Non-pigmented ciliary epithelial cell (primary cell): ENCODE measurements around the gene PRAMEF11.
"Not testable (repeated sequence)": the region's sequence is repeated elsewhere in the genome, so short reads cannot be mapped to it uniquely, and the experiment has no call there.

Experiments
- DNase-seq: peaks from one replicate; pipeline ENCODE4 v3.0.0-alpha.2; 2010; ENCODE audit warnings: low read depth

PRAMEF11 gene

DNA sequence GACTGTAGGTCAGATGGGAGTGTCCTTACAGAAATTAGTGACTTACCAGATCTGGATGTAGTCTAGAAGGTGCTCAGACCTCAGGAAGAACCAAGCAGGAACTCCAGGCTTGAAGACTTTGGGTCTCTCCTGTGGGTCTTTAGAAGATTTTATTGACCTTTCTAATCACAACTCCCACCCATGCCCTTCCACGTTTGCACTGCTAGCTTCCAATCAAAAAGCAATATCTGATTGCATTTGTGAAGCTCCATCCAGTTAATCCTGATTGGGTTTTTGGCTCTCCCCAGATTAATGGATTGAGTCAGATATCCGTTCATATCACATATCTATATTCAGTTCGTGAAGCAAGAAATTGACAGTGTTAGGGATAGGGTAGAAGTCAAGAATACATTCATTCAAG is at the start of gene PRAMEF11:
Gene PRAMEF11, minus strand, starts transcription at position 101 of the 400 bp plus-strand sequence. CDS start 2,621 bp downstream, outside the sequence.
- DNase-seq = not testable (repeated sequence)

DNA sequence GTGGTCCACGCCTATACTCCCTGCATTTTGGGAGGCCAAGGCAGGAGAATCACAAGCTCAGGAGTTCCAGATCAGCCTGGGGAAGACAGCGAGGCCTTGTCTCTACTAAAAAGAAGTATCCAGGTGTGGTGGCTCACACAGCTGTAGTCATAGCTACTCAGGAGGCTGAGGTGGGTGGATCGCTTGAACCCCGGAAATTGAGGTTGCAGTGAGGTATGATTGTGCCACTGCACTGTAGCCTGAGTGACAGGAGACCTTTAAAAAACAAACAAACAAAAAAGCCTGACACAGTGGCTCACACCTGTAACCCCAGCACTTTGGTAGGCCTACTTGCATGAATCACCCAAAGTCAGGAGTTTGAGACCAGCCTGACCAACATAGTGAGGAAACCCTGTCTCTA is 47.2 kb upstream of the PRAMEF11 start:
- not testable (repeated sequence) for DNase-seq

DNA sequence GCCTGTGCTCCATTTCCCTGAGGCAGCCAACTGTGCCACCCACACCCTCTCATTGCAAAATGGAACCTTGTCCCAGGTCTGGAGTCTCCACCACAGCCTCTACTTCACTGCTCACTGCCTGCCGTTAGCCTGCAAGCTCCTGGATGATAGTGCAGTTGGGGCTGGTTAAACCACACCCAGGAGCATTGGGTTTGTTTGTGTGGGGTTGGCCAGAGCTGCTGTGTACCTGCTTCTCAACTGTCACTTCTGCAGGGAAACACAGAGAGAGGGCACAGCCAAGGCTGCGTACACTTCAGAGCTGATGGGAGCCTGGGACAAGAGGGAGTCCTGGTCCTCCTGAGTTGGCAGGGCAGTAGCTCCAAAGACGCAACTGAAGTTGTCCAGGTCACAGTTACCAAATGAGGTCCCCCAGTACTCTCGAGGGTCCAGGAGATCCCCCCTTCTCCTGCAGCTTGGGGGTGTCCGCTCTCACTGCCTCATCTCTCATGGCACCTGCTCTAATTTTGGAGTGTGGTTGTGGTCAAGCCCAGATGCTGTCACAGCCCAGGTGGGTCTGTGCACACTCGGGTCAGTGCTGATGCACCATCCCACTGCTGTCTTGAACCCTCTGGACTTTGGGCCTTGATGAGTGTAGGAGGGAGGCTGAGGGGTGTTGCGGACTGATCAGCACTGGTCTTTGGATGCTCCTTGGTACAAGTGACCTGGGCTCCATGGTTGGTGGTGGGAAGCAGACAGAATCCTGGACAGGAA is 32.1 kb upstream of the PRAMEF11 start:
- DNase-seq = not testable (repeated sequence)

DNA sequence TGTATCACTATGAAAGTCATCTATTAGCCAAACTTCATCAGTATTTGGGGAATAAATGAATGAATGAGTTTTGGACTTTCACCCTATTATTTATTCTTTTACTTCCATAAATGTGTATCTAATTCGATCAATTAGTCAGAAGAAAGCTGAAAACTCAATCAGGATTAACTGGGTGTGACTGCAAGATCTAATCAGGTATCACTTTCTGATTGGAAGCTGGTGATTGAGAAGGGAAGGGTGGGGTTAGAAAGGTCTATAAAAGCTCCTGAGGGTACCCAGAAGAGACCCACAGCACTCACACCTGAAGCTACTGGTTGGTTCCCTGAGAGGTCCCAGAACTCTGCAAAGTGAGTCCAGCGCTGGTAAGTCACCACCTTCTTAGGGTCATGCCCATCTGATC is 25.6 kb upstream of the PRAMEF11 start, which contains the start of gene PRAMEF2:
Gene PRAMEF2, plus strand, starts transcription at position 301 of the 400 bp plus-strand sequence. CDS start 1,924 bp downstream, outside the sequence.
- not testable (repeated sequence) for DNase-seq

DNA sequence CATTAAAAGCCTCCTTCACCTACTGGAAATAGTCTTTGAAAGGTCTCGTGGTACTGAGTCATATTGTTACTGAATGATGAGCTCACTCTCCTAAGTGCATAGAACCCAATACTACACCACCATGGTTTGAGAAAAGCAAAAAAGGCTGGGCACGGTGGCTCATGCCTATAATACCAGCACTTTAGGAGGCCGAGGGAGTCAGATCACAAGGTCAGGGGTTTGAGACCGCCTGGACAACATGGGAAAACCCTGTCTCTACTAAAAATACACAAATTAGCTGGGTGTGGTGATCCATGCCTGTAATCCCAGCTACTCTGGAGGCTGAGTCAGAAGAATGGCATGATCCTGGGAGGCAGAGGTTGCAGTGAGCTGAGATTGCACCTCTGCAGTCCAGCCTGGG is 20.6 kb upstream of the PRAMEF11 start:
- no peak for DNase-seq

GRCh38 chr1:12848620-12849019 is 17.4 kb upstream of the PRAMEF11 start, which contains the start of gene HNRNPCL1:
Gene HNRNPCL1, minus strand, starts transcription at chr1:12848720. Its CDS starts 431 bp downstream, at chr1:12848289.
- not testable (repeated sequence) for DNase-seq

- not testable (repeated sequence) for DNase-seq
Measured at GRCh38 chr1:12833251-12833650, 2.0 kb upstream of the PRAMEF11 start.

DNA sequence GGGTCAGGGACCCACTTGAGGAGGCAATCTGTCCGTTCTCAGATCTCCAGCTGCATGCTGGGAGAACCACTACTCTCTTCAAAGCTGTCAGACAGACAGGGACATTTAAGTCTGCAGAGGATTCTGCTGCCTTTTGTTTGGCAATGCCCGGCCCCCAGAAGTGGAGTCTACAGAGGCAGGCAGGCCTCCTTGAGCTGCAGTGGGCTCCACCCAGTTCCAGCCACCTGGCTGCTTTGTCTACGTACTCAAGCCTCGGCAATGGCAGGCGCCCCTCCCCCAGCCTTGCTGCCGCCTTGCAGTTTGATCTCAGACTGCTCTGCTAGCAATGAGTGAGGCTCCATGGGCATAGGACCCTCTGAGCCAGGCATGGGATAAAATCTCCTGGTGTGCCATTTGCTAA is 12.1 kb downstream of the PRAMEF11 start:
- not testable (repeated sequence) for DNase-seq

DNA sequence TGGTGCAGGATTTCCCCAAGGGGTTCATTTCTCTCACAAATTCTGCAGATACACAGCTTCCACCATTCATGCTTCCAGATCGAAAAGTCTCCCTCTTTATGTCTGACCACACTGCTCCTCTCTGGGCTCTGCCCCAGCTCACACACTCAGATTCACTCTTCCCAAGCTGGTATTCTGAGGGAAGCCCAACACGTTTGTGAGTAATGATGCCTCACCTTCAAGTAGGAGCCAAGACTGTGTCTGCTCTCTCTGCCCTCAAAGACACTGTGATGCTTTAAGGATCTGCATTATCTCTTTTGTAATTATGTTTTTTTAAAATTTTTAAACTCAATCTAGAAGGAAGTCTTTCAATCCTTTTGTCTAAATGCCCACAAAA is 19.8 kb downstream of the PRAMEF11 start:
- DNase-seq = no peak

DNA sequence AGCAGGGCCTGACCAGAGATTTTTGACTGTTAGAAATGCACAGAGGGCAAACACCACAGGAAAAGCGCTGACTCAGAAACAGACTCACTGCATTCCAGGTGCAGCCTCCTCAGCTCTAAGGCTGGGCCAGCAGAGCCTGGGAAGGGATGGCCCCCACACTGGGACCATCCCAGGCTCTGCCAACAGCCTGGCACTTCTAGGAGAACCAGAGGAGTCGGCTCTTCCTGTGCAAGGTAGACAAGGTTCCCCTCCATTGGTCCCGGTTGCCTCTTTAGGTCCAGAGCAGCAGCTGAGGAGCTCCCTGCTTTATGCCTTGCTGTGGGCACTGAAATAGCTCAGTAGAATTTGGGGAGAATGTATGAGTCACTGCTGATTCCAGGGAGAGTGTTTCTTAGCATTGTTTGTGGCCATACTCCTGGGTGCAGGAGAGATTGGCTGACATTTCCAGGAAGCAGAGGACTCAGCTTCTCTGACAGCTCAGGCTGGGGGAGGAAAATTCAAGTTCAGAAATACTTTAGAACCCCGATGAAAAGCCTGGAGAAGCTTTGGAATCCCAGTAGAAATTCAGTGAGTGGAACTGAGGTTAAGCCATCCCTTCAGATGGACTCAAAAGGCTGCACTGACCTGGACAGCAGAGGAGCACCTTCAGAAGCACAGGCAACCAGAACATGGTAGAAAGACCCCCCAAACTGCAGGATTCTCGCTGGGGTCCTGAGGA is 20.4 kb downstream of the PRAMEF11 start:
- DNase-seq = no peak

GRCh38 chr1:12809933-12810332 is 21.3 kb downstream of the PRAMEF11 start:
- no peak for DNase-seq

GRCh38 chr1:12799730-12800129 is 31.5 kb downstream of the PRAMEF11 start:
- no peak for DNase-seq

DNA sequence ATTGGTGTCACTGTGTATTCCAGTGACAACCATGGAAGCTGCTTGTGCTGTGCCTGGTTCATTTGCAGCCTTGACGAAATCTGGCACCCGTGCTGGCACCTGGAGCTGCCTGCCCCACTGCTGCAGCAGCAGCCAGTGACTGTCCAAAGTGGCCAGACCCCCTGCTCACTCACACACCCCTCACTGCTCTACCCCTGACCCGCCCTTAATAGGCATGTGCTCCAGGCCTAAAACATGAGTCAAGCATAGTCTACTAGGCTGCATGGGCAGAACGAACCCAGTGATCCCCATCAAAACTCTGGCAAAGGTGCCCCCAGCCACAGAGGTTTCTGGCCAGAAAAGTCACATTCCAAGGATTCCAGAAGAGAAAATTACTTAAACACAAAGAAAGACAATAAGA is 32.3 kb downstream of the PRAMEF11 start:
- no peak for DNase-seq

- not testable (repeated sequence) for DNase-seq
Measured at GRCh38 chr1:12791097-12791496, 40.1 kb downstream of the PRAMEF11 start, which contains the start of gene PRAMEF1. Gene PRAMEF1, plus strand, starts transcription at chr1:12791397. Its CDS starts 1,831 bp downstream, at chr1:12793228.

- not testable (repeated sequence) for DNase-seq
Measured at GRCh38 chr1:12784729-12785128, 46.5 kb downstream of the PRAMEF11 start.

- not testable (repeated sequence) for DNase-seq
Measured at GRCh38 chr1:12783783-12784182, 47.4 kb downstream of the PRAMEF11 start.

DNA sequence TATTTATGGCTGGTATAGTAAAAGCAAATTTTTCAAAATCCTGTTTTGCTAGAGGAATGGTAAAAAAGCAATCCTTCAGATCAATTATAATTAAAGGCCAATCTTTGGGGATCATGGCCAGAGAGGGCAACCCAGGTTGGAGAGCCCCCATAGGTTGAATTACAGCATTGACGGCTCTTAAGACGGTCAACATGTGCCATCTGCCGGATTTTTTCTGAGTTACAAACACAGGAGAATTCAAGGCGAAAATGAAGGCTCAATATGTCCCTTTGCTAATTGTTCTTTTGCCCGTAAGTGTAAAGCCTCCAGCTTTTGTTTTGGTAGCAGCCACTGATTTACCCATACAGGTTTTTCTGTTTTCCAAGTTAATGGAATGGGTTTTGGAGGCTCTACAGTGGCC is 49.7 kb downstream of the PRAMEF11 start:
- not testable (repeated sequence) for DNase-seq

- DNase-seq = no peak
Measured at GRCh38 chr1:12778907-12779306, 52.3 kb downstream of the PRAMEF11 start.

GRCh38 chr1:12778061-12778460 is 53.1 kb downstream of the PRAMEF11 start:
- no peak for DNase-seq

DNA sequence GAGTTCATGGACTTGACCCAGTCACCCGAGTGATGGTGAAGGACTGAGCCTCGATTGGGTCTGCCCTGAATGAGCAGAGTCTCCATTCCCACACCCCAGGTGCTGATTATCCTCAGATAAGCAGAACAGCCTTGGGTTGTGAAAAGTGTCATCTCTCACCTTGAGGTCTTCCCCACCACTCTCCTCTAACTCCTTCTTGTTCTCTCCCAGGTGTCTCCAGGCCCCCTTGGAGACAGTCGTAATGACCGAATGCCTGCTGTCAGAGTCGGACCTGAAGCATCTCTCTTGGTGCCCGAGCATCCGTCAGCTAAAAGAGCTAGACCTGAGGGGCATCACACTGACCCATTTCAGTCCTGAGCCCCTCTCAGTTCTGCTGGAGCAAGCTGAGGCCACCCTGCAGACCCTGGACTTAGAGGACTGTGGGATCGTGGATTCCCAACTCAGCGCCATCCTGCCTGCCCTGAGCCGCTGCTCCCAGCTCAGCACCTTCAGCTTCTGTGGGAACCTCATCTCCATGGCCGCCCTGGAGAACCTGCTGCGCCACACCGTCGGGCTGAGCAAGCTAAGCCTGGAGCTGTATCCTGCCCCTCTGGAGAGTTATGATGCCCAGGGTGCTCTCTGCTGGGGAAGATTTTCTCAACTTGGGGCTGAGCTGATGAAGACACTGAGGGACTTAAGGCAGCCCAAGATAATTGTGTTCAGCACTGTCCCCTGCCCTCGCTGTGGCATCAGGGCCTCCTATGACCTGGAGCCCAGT is 54.2 kb downstream of the PRAMEF11 start:
- DNase-seq = no peak

DNA sequence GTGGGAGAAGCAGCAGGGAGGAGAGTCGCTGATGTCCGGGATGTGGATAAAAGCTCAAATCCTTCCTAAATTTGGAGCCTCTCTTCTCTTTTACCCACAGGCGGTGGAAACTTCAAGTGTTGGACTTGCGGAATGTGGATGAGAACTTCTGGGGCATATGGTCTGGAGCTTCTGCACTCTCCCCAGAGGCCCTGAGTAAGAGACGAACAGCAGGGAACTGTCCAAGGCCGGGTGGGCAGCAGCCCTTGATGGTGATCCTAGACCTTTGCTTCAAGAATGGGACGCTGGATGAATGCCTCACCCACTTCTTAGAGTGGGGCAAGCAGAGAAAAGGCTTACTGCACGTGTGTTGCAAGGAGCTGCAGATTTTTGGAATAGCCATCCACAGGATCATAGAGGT is 55.8 kb downstream of the PRAMEF11 start:
- DNase-seq = no peak

DNA sequence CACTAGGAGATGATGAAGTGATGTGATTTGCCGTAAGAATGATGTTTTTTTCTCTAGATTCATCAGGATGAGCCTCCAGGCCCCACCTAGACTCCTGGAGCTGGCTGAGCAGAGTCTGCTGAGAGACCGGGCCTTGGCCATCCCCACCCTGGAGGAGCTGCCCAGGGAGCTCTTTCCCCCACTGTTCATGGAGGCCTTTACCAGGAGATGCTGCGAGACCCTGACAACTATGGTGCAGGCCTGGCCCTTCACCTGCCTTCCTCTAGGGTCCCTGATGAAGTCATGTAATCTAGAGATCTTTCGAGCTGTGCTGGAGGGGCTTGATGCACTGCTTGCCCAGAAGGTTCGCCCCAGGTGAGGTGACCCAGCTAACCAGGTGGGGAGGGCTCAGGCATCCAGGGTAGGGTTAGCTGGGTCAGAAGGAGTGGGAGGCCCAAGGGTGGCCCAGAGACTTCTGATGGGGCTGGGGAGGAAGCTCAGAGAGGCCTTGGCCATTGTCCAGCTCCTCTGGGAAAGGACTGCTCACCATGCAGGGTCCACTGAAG is 56.3 kb downstream of the PRAMEF11 start:
- no peak for DNase-seq
